SK-N-MC (cell line): ENCODE data around the gene ZNF880.

Source experiments
- EZH2 ChIP-seq: fragments of 200-600 bp; sonication (generic); IDR thresholded peaks from one replicate; pipeline ENCODE4 v1.6.1; 2017; ENCODE audit warnings: antibody characterized with exemption
- POLR2AphosphoS5 ChIP-seq: IDR thresholded peaks from 2 replicates; pipeline ENCODE4 v1.6.1; 2012; ENCODE audit warnings: mild to moderate bottlenecking, low read depth, low read length, borderline replicate concordance

- no peak for TF ChIP-seq POLR2AphosphoS5
- TF ChIP-seq EZH2 = no peak
These were observed 59.2 kb downstream of the ZNF880 start, which contains the start of gene ZNF534 for GRCh38 chr19:52428937-52429336.
